Mesendoderm (in vitro differentiated cells): Measurements from ENCODE around the gene BACE2. TPM values are rescaled to one million over a fixed set of nuclear protein-coding genes. Genes with fewer than 3 reads are reported as not detected.
A peak's percentile ranks its signal among the peaks of the same experiment; 100 is the strongest.

Experiments used
- DNase-seq: peaks from one replicate; pipeline ENCODE4 v3.0.0; 2013
- H2AK5ac ChIP-seq: 2 replicates; pipeline ENCODE4 v1.6.1; 2013; ENCODE audit warnings: low read length, inconsistent platforms
- H2BK120ac ChIP-seq: 2 replicates; pipeline ENCODE4 v1.6.1; 2013; ENCODE audit warnings: low read depth, mild to moderate bottlenecking, low read length, moderate library complexity, mixed read lengths
- H2BK15ac ChIP-seq: replicated peaks from 2 replicates; pipeline ENCODE4 v1.6.1; 2013; ENCODE audit warnings: low read depth, mild to moderate bottlenecking, moderate library complexity
- H2BK5ac ChIP-seq: 2 replicates; pipeline ENCODE4 v1.6.1; 2013; ENCODE audit warnings: low read length, inconsistent platforms
- H3K18ac ChIP-seq: 2 replicates; pipeline ENCODE4 v1.6.1; 2013; ENCODE audit warnings: mild to moderate bottlenecking, low read length, mixed read lengths
- H3K23ac ChIP-seq: one replicate; pipeline ENCODE4 v1.6.1; 2013; ENCODE audit warnings: low read length
- H3K27ac ChIP-seq: 2 replicates; pipeline ENCODE4 v1.5.1; 2013; ENCODE audit warnings: low read depth, mild to moderate bottlenecking, inconsistent platforms, low read length, moderate library complexity
- H3K27me3 ChIP-seq: 2 replicates; pipeline ENCODE4 v1.6.1; 2013; ENCODE audit warnings: low read length, control low read depth, mild to moderate bottlenecking, inconsistent platforms; ENCODE audit not compliant: insufficient read depth, poor library complexity
- H3K36me3 ChIP-seq: 2 replicates; pipeline ENCODE4 v1.6.1; 2013; ENCODE audit warnings: low read length, inconsistent platforms; ENCODE audit not compliant: control insufficient read depth, insufficient read depth
- H3K4ac ChIP-seq: one replicate; pipeline ENCODE4 v1.6.1; 2013; ENCODE audit warnings: low read depth, mild to moderate bottlenecking, low read length, moderate library complexity
- H3K4me1 ChIP-seq: 2 replicates; pipeline ENCODE4 v1.6.1; 2013; ENCODE audit warnings: low read depth, low read length, inconsistent platforms; ENCODE audit not compliant: control insufficient read depth
- H3K4me2 ChIP-seq: 2 replicates; pipeline ENCODE4 v1.6.1; 2013; ENCODE audit warnings: low read length
- H3K4me3 ChIP-seq: 2 replicates; pipeline ENCODE4 v1.5.1; 2013; ENCODE audit warnings: mild to moderate bottlenecking, low read length
- H3K56ac ChIP-seq: one replicate; pipeline ENCODE4 v1.6.1; 2013; ENCODE audit warnings: low read length
- H3K79me1 ChIP-seq: 2 replicates; pipeline ENCODE4 v1.6.1; 2013; ENCODE audit warnings: low read length, inconsistent platforms
- H3K79me2 ChIP-seq: 2 replicates; pipeline ENCODE4 v1.6.1; 2013; ENCODE audit warnings: mild to moderate bottlenecking, low read length; ENCODE audit not compliant: control insufficient read depth, insufficient read depth
- H3K9ac ChIP-seq: 2 replicates; pipeline ENCODE4 v1.6.1; 2013; ENCODE audit warnings: low read length, inconsistent platforms
- H4K5ac ChIP-seq: one replicate; pipeline ENCODE4 v1.6.1; 2013; ENCODE audit warnings: low read length
- H4K8ac ChIP-seq: one replicate; pipeline ENCODE4 v1.6.1; 2013; ENCODE audit warnings: low read depth, mild to moderate bottlenecking, control low read depth, low read length, moderate library complexity
- WGBS: extraction: QIAGEN DNeasy Blood & Tissue Kit; methylation state at CpG from one replicate; pipeline ENCODE4 v1.1.7; 2013; ENCODE audit warnings: low lambda C conversion rate, missing lambda C conversion rate; ENCODE audit not compliant: insufficient coverage; ENCODE audit errors: extremely low coverage; 5-methylcytosine and 5-hydroxymethylcytosine counted together
- polyA plus RNA-seq, 2 experiments: library from polyadenylated mRNA; stranded (reverse); fragments of 200-250 nt; gene quantifications; one replicate each; pipeline ENCODE4 v1.2.3, GENCODE V29; 2013

Gene BACE2
- 20.9 TPM for polyA plus RNA-seq (2013, experiment 1 of 2)
- 20.0 TPM for polyA plus RNA-seq (2013, experiment 2 of 2)

GRCh38 chr21:41167348-41168342 lies at the start of gene BACE2:
BACE2 (plus strand) TSS chr21:41168160; CDS start chr21:41168264, 104 bp downstream.
- H3K18ac ChIP-seq, result peak within 1 kb of the TSS; percentile 95
- H2BK120ac ChIP-seq, result peak within 1 kb of the TSS; percentile 77
- no peaks in the 10 kb centered on the region for H3K36me3 ChIP-seq
- DNase-seq, result peak; percentile 80
- no peaks in the 10 kb centered on the region for H3K79me2 ChIP-seq
- H4K8ac ChIP-seq, result peak within 1 kb of the TSS; percentile 87
- H2AK5ac ChIP-seq, result no peak within 1 kb of the TSS
- peak within 1 kb of the TSS; percentile 49 for H3K4me2 ChIP-seq
- H3K4me1 ChIP-seq, result peaks cover 6% of the 10 kb centered on the region
- peak within 1 kb of the TSS; percentile 76 for H2BK15ac ChIP-seq
- no peaks in the 10 kb centered on the region for H3K27me3 ChIP-seq
- peak within 1 kb of the TSS; percentile 83 for H3K56ac ChIP-seq
- H2BK5ac ChIP-seq, result no peak within 1 kb of the TSS
- no peak within 1 kb of the TSS for H4K5ac ChIP-seq
- no CpG with 5 or more reads among the region's 111 CpGs for WGBS
- H3K27ac ChIP-seq, result no peak within 1 kb of the TSS
- peaks cover 2% of the 10 kb centered on the region for H3K79me1 ChIP-seq
- peak within 1 kb of the TSS; percentile 92 for H3K4ac ChIP-seq
- peak within 1 kb of the TSS; percentile 50 for H3K4me3 ChIP-seq
- H3K23ac ChIP-seq, result no peak within 1 kb of the TSS
- H3K9ac ChIP-seq, result peak within 1 kb of the TSS; percentile 70

GRCh38 chr21:41119901-41120300 lies 48.1 kb upstream of the BACE2 start:
- DNase-seq, result no peak
- H4K8ac ChIP-seq, result no peak overlapping the region
- no CpG with 5 or more reads among the region's 1 CpG for WGBS

GRCh38 chr21:41120997-41121396 lies 47.0 kb upstream of the BACE2 start:
- Histone ChIP-seq H3K79me1 (no peaks in the 10 kb centered on the region), H4K5ac (no peak overlapping the region), H3K36me3 (no peaks in the 10 kb centered on the region), H2BK15ac (no peak overlapping the region), H3K4me1 (no peaks in the 10 kb centered on the region), H3K9ac (no peak overlapping the region), H3K4ac (no peak overlapping the region), H3K56ac (no peak overlapping the region), H3K4me3 (no peak overlapping the region), H3K4me2 (no peak overlapping the region), H2BK5ac (no peak overlapping the region), H3K79me2 (no peaks in the 10 kb centered on the region), H3K18ac (no peak overlapping the region), H2BK120ac (no peak overlapping the region), H3K27ac (no peak overlapping the region), H3K27me3 (no peaks in the 10 kb centered on the region), H3K23ac (no peak overlapping the region), H2AK5ac (no peak overlapping the region), H4K8ac (no peak overlapping the region)
- no peak for DNase-seq
- no CpG with 5 or more reads among the region's 4 CpGs for WGBS

More at GRCh38 chr21:41119901-41120300, 48.1 kb upstream of the BACE2 start:
- Histone ChIP-seq H3K4me3 (no peak overlapping the region), H3K56ac (no peak overlapping the region), H2BK120ac (no peak overlapping the region), H3K9ac (no peak overlapping the region), H3K27ac (no peak overlapping the region), H3K4me2 (no peak overlapping the region), H3K18ac (no peak overlapping the region), H3K4ac (no peak overlapping the region), H3K23ac (no peak overlapping the region), H2BK15ac (no peak overlapping the region), H3K79me2 (no peaks in the 10 kb centered on the region), H3K4me1 (no peaks in the 10 kb centered on the region), H3K36me3 (no peaks in the 10 kb centered on the region), H2AK5ac (no peak overlapping the region), H2BK5ac (no peak overlapping the region), H3K79me1 (no peaks in the 10 kb centered on the region), H4K5ac (no peak overlapping the region), H3K27me3 (no peaks in the 10 kb centered on the region)

GRCh38 chr21:41121785-41122415 lies 46.1 kb upstream of the BACE2 start:
- H3K9ac ChIP-seq, result no peak overlapping the region
- no peak overlapping the region for H2BK15ac ChIP-seq
- H3K56ac ChIP-seq, result no peak overlapping the region
- no CpG with 5 or more reads among the region's 19 CpGs for WGBS
- no peak overlapping the region for H4K8ac ChIP-seq
- H3K4me3 ChIP-seq, result no peak overlapping the region
- no peak overlapping the region for H2AK5ac ChIP-seq
- no peak overlapping the region for H3K4ac ChIP-seq
- H3K79me1 ChIP-seq, result no peaks in the 10 kb centered on the region
- H4K5ac ChIP-seq, result no peak overlapping the region
- H3K4me2 ChIP-seq, result no peak overlapping the region
- peak; percentile 90 for DNase-seq
- no peak overlapping the region for H2BK5ac ChIP-seq
- no peak overlapping the region for H3K27ac ChIP-seq
- H3K23ac ChIP-seq, result no peak overlapping the region
- H3K36me3 ChIP-seq, result no peaks in the 10 kb centered on the region
- no peaks in the 10 kb centered on the region for H3K79me2 ChIP-seq
- H3K27me3 ChIP-seq, result no peaks in the 10 kb centered on the region
- H2BK120ac ChIP-seq, result no peak overlapping the region
- no peaks in the 10 kb centered on the region for H3K4me1 ChIP-seq
- H3K18ac ChIP-seq, result no peak overlapping the region

- H3K36me3 ChIP-seq, result no peaks in the 10 kb centered on the region
- H3K23ac ChIP-seq, result no peak overlapping the region
- no peak overlapping the region for H2BK120ac ChIP-seq
- H3K9ac ChIP-seq, result no peak overlapping the region
- no peak overlapping the region for H2AK5ac ChIP-seq
- H3K4me2 ChIP-seq, result no peak overlapping the region
- no peak overlapping the region for H2BK15ac ChIP-seq
- H3K18ac ChIP-seq, result no peak overlapping the region
- no peaks in the 10 kb centered on the region for H3K27me3 ChIP-seq
- no peaks in the 10 kb centered on the region for H3K4me1 ChIP-seq
- no peaks in the 10 kb centered on the region for H3K79me1 ChIP-seq
- no peak overlapping the region for H3K27ac ChIP-seq
- H4K5ac ChIP-seq, result no peak overlapping the region
- DNase-seq, result no peak
- no peak overlapping the region for H3K4me3 ChIP-seq
- no peak overlapping the region for H3K56ac ChIP-seq
- H3K79me2 ChIP-seq, result no peaks in the 10 kb centered on the region
- no peak overlapping the region for H3K4ac ChIP-seq
- no CpG with 5 or more reads among the region's 13 CpGs for WGBS
- no peak overlapping the region for H4K8ac ChIP-seq
- H2BK5ac ChIP-seq, result no peak overlapping the region
Observed at GRCh38 chr21:41124641-41125201, 43.2 kb upstream of the BACE2 start.
